ENCODE results near the gene PCDHGA10. TPM values are rescaled to one million over a fixed set of nuclear protein-coding genes. Genes with fewer than 3 reads are reported as not detected.

The PCDHGA10 gene
- total and polyA plus RNA-seq, 11 donors: 1.1 to 11.3 (median 5.2) TPM

Other genes with a start within 250 kb of the PCDHGA10 start
Only the 30 nearest of the 37 such genes appear.
- gene PCDHB10, start 220.6 kb upstream of the PCDHGA10 start, total RNA-seq: 1 to 10 TPM in 4 of 9 donors, under 1 TPM in 5; 0.35 to 1.4 (median 0.91) TPM
- gene PCDHB10, start 220.6 kb upstream of the PCDHGA10 start, polyA plus RNA-seq: under 1 TPM; 0.28 to 0.34 TPM
- gene PCDHB11, start 213.4 kb upstream of the PCDHGA10 start, total RNA-seq: 1 to 10 TPM in 7 of 9 donors, under 1 TPM in 2; 0.61 to 2.8 (median 1.4) TPM
- gene PCDHB11, start 213.4 kb upstream of the PCDHGA10 start, polyA plus RNA-seq: under 1 TPM; 0.23 to 0.28 TPM
- 1 to 10 TPM in 5 of 9 donors, under 1 TPM in 4; 0.37 to 2.4 (median 1.2) TPM for gene PCDHB12, start 204.3 kb upstream of the PCDHGA10 start, total RNA-seq
- gene PCDHB12, start 204.3 kb upstream of the PCDHGA10 start, polyA plus RNA-seq: under 1 TPM; 0.27 to 0.58 TPM
- 1 to 10 TPM; 2.5 to 5.9 (median 3.6) TPM for gene PCDHB13, start 199.1 kb upstream of the PCDHGA10 start, total RNA-seq
- gene PCDHB13, start 199.1 kb upstream of the PCDHGA10 start, polyA plus RNA-seq: 1 to 10 TPM in 1 of 2 donors, under 1 TPM in 1; 0.99 to 1.5 TPM
- gene PCDHB14, start 189.6 kb upstream of the PCDHGA10 start, total RNA-seq: 1 to 10 TPM; 2.6 to 6.1 (median 4.3) TPM
- 1 to 10 TPM in 1 of 2 donors, under 1 TPM in 1; 0.91 to 1.7 TPM for gene PCDHB14, start 189.6 kb upstream of the PCDHGA10 start, polyA plus RNA-seq
- 1 to 10 TPM; 3.7 to 7.5 (median 4.5) TPM for gene PCDHB15, start 167.6 kb upstream of the PCDHGA10 start, total RNA-seq
- gene PCDHB15, start 167.6 kb upstream of the PCDHGA10 start, polyA plus RNA-seq: 1 to 10 TPM; 1.6 to 2.8 TPM
- gene SLC25A2, start 108.9 kb upstream of the PCDHGA10 start, total RNA-seq: not detected
- not detected for gene SLC25A2, start 108.9 kb upstream of the PCDHGA10 start, polyA plus RNA-seq
- gene TAF7, start 92.2 kb upstream of the PCDHGA10 start, total RNA-seq: 100 to 1,000 TPM in 4 of 9 donors, 10 to 100 TPM in 5; 73.9 to 107 (median 99.9) TPM
- 100 to 1,000 TPM in 1 of 2 donors, 10 to 100 TPM in 1; 47.2 to 159 TPM for gene TAF7, start 92.2 kb upstream of the PCDHGA10 start, polyA plus RNA-seq
- 1 to 10 TPM; 2.1 to 4.9 (median 3.5) TPM for gene PCDHGA1, start 82.5 kb upstream of the PCDHGA10 start, total RNA-seq
- 1 to 10 TPM; 1.3 to 1.4 TPM for gene PCDHGA1, start 82.5 kb upstream of the PCDHGA10 start, polyA plus RNA-seq
- 10 to 100 TPM in 6 of 9 donors, 1 to 10 TPM in 3; 5.8 to 15.1 (median 10.7) TPM for gene PCDHGA2, start 74.2 kb upstream of the PCDHGA10 start, total RNA-seq
- 1 to 10 TPM; 2.7 to 3.6 TPM for gene PCDHGA2, start 74.2 kb upstream of the PCDHGA10 start, polyA plus RNA-seq
- 10 to 100 TPM in 8 of 9 donors, 1 to 10 TPM in 1; 7.6 to 27.2 (median 14.7) TPM for gene PCDHGA3, start 69.2 kb upstream of the PCDHGA10 start, total RNA-seq
- 1 to 10 TPM; 3.5 to 5.9 TPM for gene PCDHGA3, start 69.2 kb upstream of the PCDHGA10 start, polyA plus RNA-seq
- 10 to 100 TPM in 4 of 9 donors, 1 to 10 TPM in 5; 4.4 to 11.9 (median 8.6) TPM for gene PCDHGB1, start 62.9 kb upstream of the PCDHGA10 start, total RNA-seq
- 1 to 10 TPM in 1 of 2 donors, under 1 TPM in 1; 0.85 to 5.9 TPM for gene PCDHGB1, start 62.9 kb upstream of the PCDHGA10 start, polyA plus RNA-seq
- gene PCDHGA4, start 58.0 kb upstream of the PCDHGA10 start, total RNA-seq: 10 to 100 TPM in 5 of 9 donors, 1 to 10 TPM in 4; 5.1 to 13.7 (median 11.0) TPM
- 1 to 10 TPM; 2.5 to 5.1 TPM for gene PCDHGA4, start 58.0 kb upstream of the PCDHGA10 start, polyA plus RNA-seq
- gene PCDHGB2, start 53.0 kb upstream of the PCDHGA10 start, total RNA-seq: 10 to 100 TPM in 5 of 9 donors, 1 to 10 TPM in 4; 4.4 to 13.8 (median 10.4) TPM
- 1 to 10 TPM; 2.1 to 3.9 TPM for gene PCDHGB2, start 53.0 kb upstream of the PCDHGA10 start, polyA plus RNA-seq
- gene PCDHGA5, start 48.8 kb upstream of the PCDHGA10 start, total RNA-seq: 1 to 10 TPM; 2.9 to 9.6 (median 7.2) TPM
- 1 to 10 TPM; 1.5 to 4.4 TPM for gene PCDHGA5, start 48.8 kb upstream of the PCDHGA10 start, polyA plus RNA-seq
- 10 to 100 TPM in 4 of 9 donors, 1 to 10 TPM in 5; 4.0 to 14.9 (median 9.8) TPM for gene PCDHGB3, start 42.7 kb upstream of the PCDHGA10 start, total RNA-seq
- 1 to 10 TPM; 1.7 to 5.4 TPM for gene PCDHGB3, start 42.7 kb upstream of the PCDHGA10 start, polyA plus RNA-seq
- gene PCDHGA6, start 39.1 kb upstream of the PCDHGA10 start, total RNA-seq: 10 to 100 TPM in 1 of 9 donors, 1 to 10 TPM in 8; 3.6 to 10.3 (median 7.7) TPM
- 1 to 10 TPM; 2.2 to 6.7 TPM for gene PCDHGA6, start 39.1 kb upstream of the PCDHGA10 start, polyA plus RNA-seq
- gene PCDHGA7, start 30.2 kb upstream of the PCDHGA10 start, total RNA-seq: 10 to 100 TPM in 2 of 9 donors, 1 to 10 TPM in 7; 4.4 to 14.1 (median 7.6) TPM
- 1 to 10 TPM; 1.4 to 5.1 TPM for gene PCDHGA7, start 30.2 kb upstream of the PCDHGA10 start, polyA plus RNA-seq
- 10 to 100 TPM in 2 of 9 donors, 1 to 10 TPM in 7; 4.5 to 11.9 (median 7.3) TPM for gene PCDHGB4, start 25.3 kb upstream of the PCDHGA10 start, total RNA-seq
- 1 to 10 TPM; 2.0 to 3.8 TPM for gene PCDHGB4, start 25.3 kb upstream of the PCDHGA10 start, polyA plus RNA-seq
- 10 to 100 TPM in 3 of 9 donors, 1 to 10 TPM in 6; 4.7 to 14.6 (median 8.1) TPM for gene PCDHGA8, start 20.4 kb upstream of the PCDHGA10 start, total RNA-seq
- 1 to 10 TPM in 1 of 2 donors, under 1 TPM in 1; 0.76 to 3.8 TPM for gene PCDHGA8, start 20.4 kb upstream of the PCDHGA10 start, polyA plus RNA-seq
- 10 to 100 TPM in 3 of 9 donors, 1 to 10 TPM in 6; 5.9 to 15.5 (median 9.9) TPM for gene PCDHGB5, start 15.0 kb upstream of the PCDHGA10 start, total RNA-seq
- 1 to 10 TPM; 4.4 to 5.1 TPM for gene PCDHGB5, start 15.0 kb upstream of the PCDHGA10 start, polyA plus RNA-seq
- gene PCDHGA9, start 10.2 kb upstream of the PCDHGA10 start, total RNA-seq: 1 to 10 TPM; 2.3 to 9.6 (median 5.3) TPM
- gene PCDHGA9, start 10.2 kb upstream of the PCDHGA10 start, polyA plus RNA-seq: 1 to 10 TPM; 1.3 to 5.5 TPM
- 10 to 100 TPM in 1 of 9 donors, 1 to 10 TPM in 8; 4.1 to 10.4 (median 6.5) TPM for gene PCDHGB6, start 5.0 kb upstream of the PCDHGA10 start, total RNA-seq
- 1 to 10 TPM; 2.3 to 4.5 TPM for gene PCDHGB6, start 5.0 kb upstream of the PCDHGA10 start, polyA plus RNA-seq
- gene PCDHGB7, start 4.7 kb downstream of the PCDHGA10 start, total RNA-seq: 10 to 100 TPM in 5 of 9 donors, 1 to 10 TPM in 4; 5.1 to 15.0 (median 11.1) TPM
- gene PCDHGB7, start 4.7 kb downstream of the PCDHGA10 start, polyA plus RNA-seq: 1 to 10 TPM; 3.3 to 4.8 TPM
- gene PCDHGA11, start 8.1 kb downstream of the PCDHGA10 start, total RNA-seq: 1 to 10 TPM; 2.8 to 9.0 (median 5.3) TPM
- 1 to 10 TPM; 1.8 to 5.0 TPM for gene PCDHGA11, start 8.1 kb downstream of the PCDHGA10 start, polyA plus RNA-seq
- gene PCDHGA12, start 17.5 kb downstream of the PCDHGA10 start, total RNA-seq: 10 to 100 TPM in 1 of 9 donors, 1 to 10 TPM in 8; 3.2 to 15.5 (median 7.3) TPM
- 1 to 10 TPM; 3.2 to 5.0 TPM for gene PCDHGA12, start 17.5 kb downstream of the PCDHGA10 start, polyA plus RNA-seq
- 10 to 100 TPM; 12.3 to 32.5 (median 18.4) TPM for gene PCDHGC3, start 63.0 kb downstream of the PCDHGA10 start, total RNA-seq
- 10 to 100 TPM; 23.3 to 34.8 TPM for gene PCDHGC3, start 63.0 kb downstream of the PCDHGA10 start, polyA plus RNA-seq
- gene PCDHGC4, start 72.0 kb downstream of the PCDHGA10 start, total RNA-seq: 10 to 100 TPM in 1 of 9 donors, 1 to 10 TPM in 8; 1.7 to 10.4 (median 2.9) TPM
- 1 to 10 TPM in 1 of 2 donors, under 1 TPM in 1; 0.39 to 4.2 TPM for gene PCDHGC4, start 72.0 kb downstream of the PCDHGA10 start, polyA plus RNA-seq
- gene PCDHGC5, start 76.1 kb downstream of the PCDHGA10 start, total RNA-seq: 1 to 10 TPM; 1.5 to 5.4 (median 3.0) TPM
- gene PCDHGC5, start 76.1 kb downstream of the PCDHGA10 start, polyA plus RNA-seq: 1 to 10 TPM in 1 of 2 donors, under 1 TPM in 1; 0.72 to 5.4 TPM
- gene DIAPH1, start 206.0 kb downstream of the PCDHGA10 start, total RNA-seq: 100 to 1,000 TPM in 1 of 9 donors, 10 to 100 TPM in 8; 38.8 to 137 (median 61.5) TPM
- gene DIAPH1, start 206.0 kb downstream of the PCDHGA10 start, polyA plus RNA-seq: 10 to 100 TPM; 29.9 to 79.6 TPM

All from heart left ventricle (tissue), 11 donors.